ENCODE results near the gene BEST4. TPM values are rescaled to one million over a fixed set of nuclear protein-coding genes. Genes with fewer than 3 reads are reported as not detected.

The BEST4 gene
- total and polyA plus RNA-seq, 2 of the 4 experiments (the other 2 are of a cell fraction), result 0.07 TPM; not detected in 1

- in situ Hi-C loops (cut with MboI; ENCODE audit: low sequenced_read_pairs), result no loop called here
- no peak overlapping the region for H4K5ac ChIP-seq (ENCODE audit: low read depth, low read length)
Measured at GRCh38 chr1:44757420-44757819, 30.6 kb downstream of the BEST4 start.

More at GRCh38 chr1:44757420-44757819, 30.6 kb downstream of the BEST4 start:
- Histone ChIP-seq H2BK20ac (ENCODE audit: low read depth, low read length) (no peak overlapping the region), H3K36me3 (ENCODE audit: control insufficient read depth, insufficient read depth, low read length) (peaks cover 34% of the 10 kb centered on the region), H2AK9ac (replicated peaks; ENCODE audit: low read depth, low read length, poor library complexity) (no peak overlapping the region), H3K9me1 (ENCODE audit: insufficient read depth, low read length) (no peaks in the 10 kb centered on the region), H2AK5ac (ENCODE audit: low read depth, low read length) (no peak overlapping the region), H3K18ac (ENCODE audit: low read depth, low read length) (no peak overlapping the region), H3K27me3 (ENCODE audit: control insufficient read depth, insufficient read depth, low read length) (no peaks in the 10 kb centered on the region), H3K4ac (ENCODE audit: low read depth, low read length) (no peak overlapping the region), H4K8ac (ENCODE audit: low read depth in 2 of 2, low read length in 2 of 2) (no peak overlapping the region), H3K56ac (ENCODE audit: extremely low read depth, insufficient read depth, low read length) (no peak overlapping the region), H3K4me1 (ENCODE audit: control insufficient read depth, insufficient read depth, low read length) (no peaks in the 10 kb centered on the region), H4K20me1 (ENCODE audit: insufficient read depth, low read length) (no peaks in the 10 kb centered on the region), H3K9me3 (ENCODE audit: control insufficient read depth, insufficient read depth, low read length) (no peaks in the 10 kb centered on the region), H3K79me1 (ENCODE audit: low read depth in 1 of 2, low read length in 2 of 2) (peaks cover 13 to 15% of the 10 kb centered on the region in 2 experiments), H3K27ac (ENCODE audit: insufficient read depth, low read length) (no peak overlapping the region), H3K23ac (ENCODE audit: low read depth, low read length) (no peak overlapping the region), H2AFZ (replicated peaks; ENCODE audit: low read length, poor library complexity) (no peak overlapping the region), H2BK5ac (ENCODE audit: low read depth, low read length, poor library complexity, severe bottlenecking) (no peak overlapping the region), H4K91ac (ENCODE audit: insufficient read depth, low read depth, low read length) (no peak overlapping the region), H3K14ac (replicated peaks; ENCODE audit: low read depth, low read length) (no peak overlapping the region), H2BK15ac (ENCODE audit: low read depth, low read length) (no peak overlapping the region), H3K4me2 (ENCODE audit: low read depth, low read length) (no peak overlapping the region), H3K9ac (ENCODE audit: low read depth, low read length) (no peak overlapping the region), H2BK120ac (ENCODE audit: low read depth, low read length) (no peak overlapping the region), H3K4me3 (ENCODE audit: insufficient read depth, low read depth, low read length) (no peak overlapping the region)
- DNase-seq (no peak), ATAC-seq (ENCODE audit: low read depth) (no peak)
- dilution Hi-C loops (cut with HindIII; ENCODE audit: low sequenced_read_pairs, unreplicated experiment), result no loop called here
- TF ChIP-seq SMC3 (IDR thresholded peaks at IDR 0.05; ENCODE audit: low read depth, low read length) (no peak), BHLHE40 (IDR thresholded peaks at IDR 0.05; ENCODE audit: low read depth, low read length) (no peak), RFX5 (IDR thresholded peaks at IDR 0.05; ENCODE audit: low read depth, low read length) (no peak), FOS (IDR thresholded peaks at IDR 0.05; ENCODE audit: low read depth, low read length) (no peak), MXI1 (IDR thresholded peaks at IDR 0.05; ENCODE audit: borderline replicate concordance, low read depth, low read length) (no peak), RCOR1 (IDR thresholded peaks at IDR 0.05; ENCODE audit: insufficient replicate concordance, low read length) (no peak), POLR2A (IDR thresholded peaks at IDR 0.05; ENCODE audit: low read depth, low read length) (no peak), CHD1 (IDR thresholded peaks at IDR 0.05; ENCODE audit: low read depth, low read length) (no peak), CEBPB (IDR thresholded peaks at IDR 0.05; ENCODE audit: low read depth, low read length) (no peak), MAZ (IDR thresholded peaks at IDR 0.05; ENCODE audit: borderline replicate concordance, low read depth, low read length) (no peak), RAD21 (IDR thresholded peaks at IDR 0.05; ENCODE audit: low read length) (no peak)
- TF ChIP-seq, protein P1, sequence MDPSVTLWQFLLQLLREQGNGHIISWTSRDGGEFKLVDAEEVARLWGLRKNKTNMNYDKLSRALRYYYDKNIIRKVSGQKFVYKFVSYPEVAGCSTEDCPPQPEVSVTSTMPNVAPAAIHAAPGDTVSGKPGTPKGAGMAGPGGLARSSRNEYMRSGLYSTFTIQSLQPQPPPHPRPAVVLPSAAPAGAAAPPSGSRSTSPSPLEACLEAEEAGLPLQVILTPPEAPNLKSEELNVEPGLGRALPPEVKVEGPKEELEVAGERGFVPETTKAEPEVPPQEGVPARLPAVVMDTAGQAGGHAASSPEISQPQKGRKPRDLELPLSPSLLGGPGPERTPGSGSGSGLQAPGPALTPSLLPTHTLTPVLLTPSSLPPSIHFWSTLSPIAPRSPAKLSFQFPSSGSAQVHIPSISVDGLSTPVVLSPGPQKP (IDR thresholded peaks at IDR 0.05; ENCODE audit: borderline replicate concordance, low read depth, low read length), result no peak
- WGBS, 2 experiments (ENCODE audit: extremely low coverage in 2 of 2, insufficient read length in 1 of 2), result 100% methylated on average over 1 of the region's 2 CpGs; no CpG with 5 or more reads in 1 of the 2 experiments
- intact Hi-C loops (cut with micrococcal nuclease), result no loop called here
- no TSS peak for BruUV-seq (replicated peaks)
- CTCF ChIA-PET, result no interaction called here
- POLR2A ChIA-PET (ENCODE audit: unreplicated experiment), result no interaction called here
